Brain microvascular endothelial cell (primary cell): ENCODE measurements around the gene BIRC2.

Source experiments
- DNase-seq: peaks from one replicate; pipeline ENCODE4 v3.0.0-alpha.2; 2020
- H3K27ac ChIP-seq: fragments of 250-450 bp; sonication (Bioruptor Pico); 2 replicates; pipeline ENCODE4 v1.5.1; 2020; ENCODE audit warnings: mild to moderate bottlenecking, moderate library complexity
- H3K27me3 ChIP-seq: fragments of 250-450 bp; sonication (Bioruptor Pico); replicated peaks from 2 replicates; pipeline ENCODE4 v1.5.1; 2020; ENCODE audit warnings: mild to moderate bottlenecking
- H3K36me3 ChIP-seq: fragments of 250-450 bp; sonication (Bioruptor Pico); replicated peaks from 2 replicates; pipeline ENCODE4 v1.5.1; 2020; ENCODE audit warnings: mild to moderate bottlenecking
- H3K4me3 ChIP-seq: 2 replicates; pipeline ENCODE4 v1.5.1; 2011; ENCODE audit warnings: low read depth, mild to moderate bottlenecking, control low read depth, low read length, moderate library complexity
- CTCF ChIP-seq: IDR thresholded peaks from 2 replicates; pipeline ENCODE4 v1.5.1; 2011; ENCODE audit warnings: low read depth, mild to moderate bottlenecking, moderate library complexity, low read length, control low read depth, inconsistent platforms; ENCODE audit errors: missing control alignments
- in situ Hi-C: cut with HindIII; loops from 2 replicates; pipeline ENCODE4 v1.10.0; 2017; ENCODE audit warnings: low sequenced_read_pairs, low pct_ligation_motif_present

Gene BIRC2

GRCh38 chr11:102406099-102406498, 59.1 kb downstream of the BIRC2 start:
- in situ Hi-C loops, result no loop called here
- H3K27ac ChIP-seq, result no peak overlapping the region
- TF ChIP-seq CTCF, result no peak
- no peak overlapping the region for H3K4me3 ChIP-seq
- H3K27me3 ChIP-seq, result no peaks in the 10 kb centered on the region
- peaks cover 3% of the 10 kb centered on the region for H3K36me3 ChIP-seq
- no peak for DNase-seq

- in situ Hi-C loops, result no loop called here
- Histone ChIP-seq H3K27me3 (no peaks in the 10 kb centered on the region), H3K36me3 (peaks cover 3% of the 10 kb centered on the region), H3K27ac (no peak overlapping the region), H3K4me3 (no peak overlapping the region)
- TF ChIP-seq CTCF, result no peak
- DNase-seq, result no peak
Measured at GRCh38 chr11:102407901-102408300, 60.9 kb downstream of the BIRC2 start.

GRCh38 chr11:102408339-102408738, 61.3 kb downstream of the BIRC2 start:
- DNase-seq, result no peak
- Histone ChIP-seq H3K36me3 (peaks cover 3% of the 10 kb centered on the region), H3K4me3 (no peak overlapping the region), H3K27ac (no peak overlapping the region), H3K27me3 (no peaks in the 10 kb centered on the region)
- TF ChIP-seq CTCF, result no peak
- in situ Hi-C loops, result no loop called here

GRCh38 chr11:102410382-102410784, 63.4 kb downstream of the BIRC2 start:
- DNase-seq, result peak; percentile 21
- Histone ChIP-seq H3K27me3 (no peaks in the 10 kb centered on the region), H3K4me3 (no peak overlapping the region), H3K36me3 (no peaks in the 10 kb centered on the region), H3K27ac (no peak overlapping the region)
- no peak for TF ChIP-seq CTCF
- in situ Hi-C loops, result no loop called here

- H3K4me3 ChIP-seq, result no peak overlapping the region
- no peaks in the 10 kb centered on the region for H3K27me3 ChIP-seq
- TF ChIP-seq CTCF, result no peak
- in situ Hi-C loops, result no loop called here
- H3K27ac ChIP-seq, result no peak overlapping the region
- no peaks in the 10 kb centered on the region for H3K36me3 ChIP-seq
- DNase-seq, result no peak
Measured at GRCh38 chr11:102411142-102411541, 64.1 kb downstream of the BIRC2 start.

GRCh38 chr11:102413497-102413896, 66.5 kb downstream of the BIRC2 start:
- Histone ChIP-seq H3K4me3 (no peak overlapping the region), H3K27me3 (no peaks in the 10 kb centered on the region), H3K27ac (no peak overlapping the region), H3K36me3 (no peaks in the 10 kb centered on the region)
- DNase-seq, result no peak
- in situ Hi-C loops, result no loop called here
- TF ChIP-seq CTCF, result no peak
